Vagina (tissue), 2 donors: ENCODE results near the gene GNL3. TPM values are rescaled to one million over a fixed set of nuclear protein-coding genes. Genes with fewer than 3 reads are reported as not detected.

Experiments used
- DNase-seq, 2 donors: peaks; one replicate each; pipeline ENCODE4 v3.0.0-alpha.2; 2017; ENCODE audit errors: extremely low spot score in 2 of 2
- H3K27ac ChIP-seq: fragments of 200-600 bp; sonication (generic); one replicate; pipeline ENCODE4 v1.5.1; 2019
- H3K27me3 ChIP-seq: fragments of 200-600 bp; sonication (generic); one replicate; pipeline ENCODE4 v1.5.1; 2019
- H3K36me3 ChIP-seq, 2 donors: fragments of 200-600 bp; sonication (generic); one replicate each; pipeline ENCODE4 v1.5.1; 2017 to 2019
- H3K4me1 ChIP-seq: fragments of 200-600 bp; sonication (generic); one replicate; pipeline ENCODE4 v1.5.1; 2019
- H3K4me3 ChIP-seq, 2 donors: fragments of 200-600 bp; sonication (generic); 1 replicate in 1 of 2; 2 replicates in 1 of 2; pipeline ENCODE4 v1.5.1; 2016 to 2019
- H3K9me3 ChIP-seq: fragments of 200-600 bp; sonication (generic); one replicate; pipeline ENCODE4 v1.5.1; 2019
- POLR2A ChIP-seq, 2 donors: fragments of 450-650 bp; IDR thresholded peaks; one replicate each; pipeline ENCODE4 v1.6.1; 2017; ENCODE audit warnings: antibody characterized with exemption in 2 of 2, mild to moderate bottlenecking in 2 of 2, moderate library complexity in 2 of 2
- POLR2AphosphoS5 ChIP-seq, 2 donors: sonication (generic); formaldehyde crosslinking; IDR thresholded peaks; one replicate each; pipeline ENCODE4 v1.9.0; 2017; ENCODE audit warnings: antibody characterized with exemption in 2 of 2, mild to moderate bottlenecking in 2 of 2, low read depth in 1 of 2; ENCODE audit not compliant: insufficient read depth in 1 of 2
- intact Hi-C: fragments of 100-400 bp; cut with DNase I; formaldehyde crosslinking; loops from one replicate; pipeline ENCODE4 v1.15.1; 2023
- total RNA-seq: library from RNA; depleted of rRNA; stranded (reverse); fragments of >200 nt; gene quantifications from one replicate; pipeline ENCODE4 v1.2.3, GENCODE V29; 2016
- TF ChIP-seq, protein P1 (sequence below), 3 experiments: fragments of 450-650 bp in 2 of 3; fragments of 200-600 bp in 1 of 3; sonication (generic) in 1 of 3; IDR thresholded peaks; one replicate each; pipeline ENCODE4 v1.5.1; 2017 to 2019; ENCODE audit warnings: antibody characterized with exemption in 3 of 3, mild to moderate bottlenecking in 2 of 3, moderate library complexity in 2 of 3

GNL3 gene
- total RNA-seq, 1 donor from 2014 or later: 73.4 TPM

DNA sequence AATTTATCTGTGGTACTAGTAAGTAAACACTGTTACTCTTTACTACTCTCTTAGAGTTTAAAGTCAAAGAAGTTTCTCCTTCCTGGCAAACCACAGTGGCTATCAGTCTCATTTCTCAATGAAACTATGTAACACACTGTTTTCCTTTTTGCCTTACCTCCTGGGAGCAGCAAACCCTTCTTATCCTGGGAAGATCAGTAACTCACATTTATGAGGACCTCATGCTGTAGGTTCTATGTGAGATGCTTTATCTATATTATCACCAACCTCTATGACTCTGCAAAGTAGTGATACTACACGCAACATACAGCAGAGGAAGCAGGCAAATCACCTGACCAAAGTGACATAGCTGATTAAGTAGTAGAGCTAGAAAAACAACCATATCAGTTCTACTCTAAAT is 35.4 kb upstream of the GNL3 start:
- Histone ChIP-seq H3K27me3 (no peaks in the 10 kb centered on the region), H3K36me3 (peaks cover 0 to 56% of the 10 kb centered on the region in 2 donors), H3K4me1 (no peaks in the 10 kb centered on the region), H3K27ac (no peak overlapping the region), H3K9me3 (no peaks in the 10 kb centered on the region), H3K4me3 (no peak overlapping the region)
- intact Hi-C loops: no loop called here
- no peak for TF ChIP-seq POLR2A (IDR thresholded peaks at IDR 0.05)
- TF ChIP-seq, protein P1, sequence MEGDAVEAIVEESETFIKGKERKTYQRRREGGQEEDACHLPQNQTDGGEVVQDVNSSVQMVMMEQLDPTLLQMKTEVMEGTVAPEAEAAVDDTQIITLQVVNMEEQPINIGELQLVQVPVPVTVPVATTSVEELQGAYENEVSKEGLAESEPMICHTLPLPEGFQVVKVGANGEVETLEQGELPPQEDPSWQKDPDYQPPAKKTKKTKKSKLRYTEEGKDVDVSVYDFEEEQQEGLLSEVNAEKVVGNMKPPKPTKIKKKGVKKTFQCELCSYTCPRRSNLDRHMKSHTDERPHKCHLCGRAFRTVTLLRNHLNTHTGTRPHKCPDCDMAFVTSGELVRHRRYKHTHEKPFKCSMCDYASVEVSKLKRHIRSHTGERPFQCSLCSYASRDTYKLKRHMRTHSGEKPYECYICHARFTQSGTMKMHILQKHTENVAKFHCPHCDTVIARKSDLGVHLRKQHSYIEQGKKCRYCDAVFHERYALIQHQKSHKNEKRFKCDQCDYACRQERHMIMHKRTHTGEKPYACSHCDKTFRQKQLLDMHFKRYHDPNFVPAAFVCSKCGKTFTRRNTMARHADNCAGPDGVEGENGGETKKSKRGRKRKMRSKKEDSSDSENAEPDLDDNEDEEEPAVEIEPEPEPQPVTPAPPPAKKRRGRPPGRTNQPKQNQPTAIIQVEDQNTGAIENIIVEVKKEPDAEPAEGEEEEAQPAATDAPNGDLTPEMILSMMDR (IDR thresholded peaks at IDR 0.05): no peak
- TF ChIP-seq POLR2AphosphoS5 (IDR thresholded peaks at IDR 0.05; ENCODE audit: insufficient read depth in 1 of 2, low read depth in 1 of 2): no peak
- DNase-seq: no peak

DNA sequence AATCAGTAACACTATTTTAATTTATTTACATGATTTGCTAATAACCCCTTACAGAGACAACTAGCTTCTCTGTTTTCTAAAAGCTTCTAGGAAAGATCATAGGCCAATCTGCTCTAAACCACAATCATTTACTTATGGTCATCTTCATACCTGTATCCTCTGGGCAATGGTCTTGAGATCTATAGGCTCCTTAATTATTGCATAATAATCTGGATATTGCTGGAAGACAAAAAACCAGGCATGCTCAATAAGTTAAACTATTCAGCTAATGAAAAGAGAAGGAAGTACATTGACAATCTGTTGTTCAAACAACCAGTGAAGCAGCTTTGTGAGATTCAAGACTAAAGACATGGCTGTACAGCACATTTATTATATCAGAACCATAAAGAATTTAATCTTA is 34.2 kb upstream of the GNL3 start:
- Histone ChIP-seq H3K9me3 (no peaks in the 10 kb centered on the region), H3K27me3 (no peaks in the 10 kb centered on the region), H3K36me3 (peaks cover 0 to 67% of the 10 kb centered on the region in 2 donors), H3K4me1 (no peaks in the 10 kb centered on the region), H3K27ac (no peak overlapping the region), H3K4me3 (no peak overlapping the region)
- intact Hi-C loops: no loop called here
- DNase-seq: no peak
- TF ChIP-seq POLR2A (IDR thresholded peaks at IDR 0.05): no peak
- TF ChIP-seq, protein P1 (IDR thresholded peaks at IDR 0.05): no peak
- no peak for TF ChIP-seq POLR2AphosphoS5 (IDR thresholded peaks at IDR 0.05; ENCODE audit: insufficient read depth in 1 of 2, low read depth in 1 of 2)

DNA sequence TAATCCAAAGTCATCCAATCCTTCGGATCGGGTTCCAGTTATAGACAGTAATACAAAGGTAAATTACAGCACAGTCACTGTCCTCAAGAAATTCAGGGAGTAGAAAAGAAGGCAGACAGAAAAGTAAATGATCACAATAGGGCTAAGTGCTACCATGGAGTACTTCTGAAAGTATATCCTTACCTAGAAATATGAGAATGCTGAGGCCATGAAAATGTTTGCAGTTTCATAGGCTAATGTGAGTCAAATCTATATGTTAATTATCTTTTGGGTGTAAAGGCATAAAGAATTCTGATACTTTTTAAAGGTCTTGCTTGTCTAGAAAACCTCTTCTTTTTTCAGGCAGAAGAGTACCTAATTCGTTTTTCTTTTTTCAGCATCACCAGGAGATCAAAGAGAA is 29.9 kb upstream of the GNL3 start:
- no peak overlapping the region for H3K27ac ChIP-seq
- no peaks in the 10 kb centered on the region for H3K9me3 ChIP-seq
- no peak for DNase-seq
- H3K4me3 ChIP-seq: no peak overlapping the region
- TF ChIP-seq POLR2A (IDR thresholded peaks at IDR 0.05) (no peak), POLR2AphosphoS5 (IDR thresholded peaks at IDR 0.05; ENCODE audit: insufficient read depth in 1 of 2, low read depth in 1 of 2) (no peak)
- TF ChIP-seq, protein P1 (IDR thresholded peaks at IDR 0.05): no peak
- peaks cover 0 to 87% of the 10 kb centered on the region in 2 donors for H3K36me3 ChIP-seq
- intact Hi-C loops: no loop called here
- H3K27me3 ChIP-seq: no peaks in the 10 kb centered on the region
- H3K4me1 ChIP-seq: no peaks in the 10 kb centered on the region

DNA sequence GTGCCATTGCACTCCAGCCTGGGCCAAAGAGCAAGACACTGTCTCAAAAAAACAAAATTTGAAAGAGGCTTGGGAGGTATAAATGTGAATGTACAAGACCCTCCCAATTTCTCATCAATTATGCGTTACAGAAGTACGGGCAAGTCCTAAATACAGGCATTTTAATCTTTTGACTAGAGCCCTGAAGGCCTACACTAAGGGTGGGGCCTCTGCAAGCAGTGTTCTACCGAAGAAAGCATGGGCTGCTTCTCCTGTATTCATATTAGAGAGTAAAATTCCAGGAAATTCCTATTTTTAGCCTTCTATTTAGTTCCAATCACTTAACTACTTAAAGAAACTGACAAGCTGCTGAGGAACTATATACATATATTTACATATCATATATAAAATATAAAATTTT is 25.8 kb upstream of the GNL3 start:
- peaks cover 0 to 70% of the 10 kb centered on the region in 2 donors for H3K36me3 ChIP-seq
- TF ChIP-seq POLR2AphosphoS5 (IDR thresholded peaks at IDR 0.05; ENCODE audit: insufficient read depth in 1 of 2, low read depth in 1 of 2) (no peak), POLR2A (IDR thresholded peaks at IDR 0.05) (no peak)
- TF ChIP-seq, protein P1 (IDR thresholded peaks at IDR 0.05): no peak
- intact Hi-C loops: no loop called here
- H3K27ac ChIP-seq: no peak overlapping the region
- H3K4me1 ChIP-seq: no peaks in the 10 kb centered on the region
- no peak for DNase-seq
- H3K4me3 ChIP-seq: no peak overlapping the region
- H3K9me3 ChIP-seq: no peaks in the 10 kb centered on the region
- H3K27me3 ChIP-seq: no peaks in the 10 kb centered on the region

DNA sequence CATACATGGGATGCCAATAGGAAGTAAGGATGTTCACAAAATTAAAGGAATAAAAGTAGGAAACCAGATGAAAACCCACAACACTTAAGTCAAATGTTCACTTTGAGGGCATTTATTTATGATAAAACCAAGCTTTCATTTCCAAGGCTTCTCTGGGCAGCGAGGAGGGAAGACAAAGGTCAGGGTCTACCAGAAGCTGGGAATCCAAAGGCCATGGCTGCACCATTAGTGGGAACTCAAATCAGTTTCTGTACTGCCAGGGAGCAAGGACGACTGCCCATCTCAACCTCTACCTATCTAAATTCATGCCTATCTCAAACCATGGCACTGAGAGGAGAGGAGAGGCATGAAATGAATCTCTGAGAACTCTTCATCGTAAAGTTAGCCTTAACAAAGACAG is 22.7 kb upstream of the GNL3 start:
- TF ChIP-seq, protein P1 (IDR thresholded peaks at IDR 0.05): no peak
- no peak for TF ChIP-seq POLR2A (IDR thresholded peaks at IDR 0.05)
- TF ChIP-seq POLR2AphosphoS5 (IDR thresholded peaks at IDR 0.05; ENCODE audit: insufficient read depth in 1 of 2, low read depth in 1 of 2): no peak
- intact Hi-C loops: no loop called here
- peaks cover 0 to 46% of the 10 kb centered on the region in 2 donors for H3K36me3 ChIP-seq
- no peak overlapping the region for H3K4me3 ChIP-seq
- no peaks in the 10 kb centered on the region for H3K27me3 ChIP-seq
- H3K4me1 ChIP-seq: no peaks in the 10 kb centered on the region
- H3K9me3 ChIP-seq: no peaks in the 10 kb centered on the region
- H3K27ac ChIP-seq: no peak overlapping the region
- DNase-seq: no peak
